NCI-H82 (cell line): ENCODE measurements around the gene C1QTNF12.

ENCODE experiments used
- DNase-seq: peaks from one replicate; lab custom pipeline; 2025; lab: John Stamatoyannopoulos, UW

C1QTNF12 gene

GRCh38 chr1:1213345-1214265 is 32.9 kb downstream of the C1QTNF12 start, which contains the start of gene TNFRSF4:
Gene TNFRSF4, minus strand, starts transcription at chr1:1214153. Its CDS starts 26 bp downstream, at chr1:1214127.
- no peak for DNase-seq

- DNase-seq, result no peak
Observed at GRCh38 chr1:1212780-1213344, 33.7 kb downstream of the C1QTNF12 start.

- DNase-seq, result no peak
Observed at GRCh38 chr1:1211541-1212441, 34.7 kb downstream of the C1QTNF12 start.

DNA sequence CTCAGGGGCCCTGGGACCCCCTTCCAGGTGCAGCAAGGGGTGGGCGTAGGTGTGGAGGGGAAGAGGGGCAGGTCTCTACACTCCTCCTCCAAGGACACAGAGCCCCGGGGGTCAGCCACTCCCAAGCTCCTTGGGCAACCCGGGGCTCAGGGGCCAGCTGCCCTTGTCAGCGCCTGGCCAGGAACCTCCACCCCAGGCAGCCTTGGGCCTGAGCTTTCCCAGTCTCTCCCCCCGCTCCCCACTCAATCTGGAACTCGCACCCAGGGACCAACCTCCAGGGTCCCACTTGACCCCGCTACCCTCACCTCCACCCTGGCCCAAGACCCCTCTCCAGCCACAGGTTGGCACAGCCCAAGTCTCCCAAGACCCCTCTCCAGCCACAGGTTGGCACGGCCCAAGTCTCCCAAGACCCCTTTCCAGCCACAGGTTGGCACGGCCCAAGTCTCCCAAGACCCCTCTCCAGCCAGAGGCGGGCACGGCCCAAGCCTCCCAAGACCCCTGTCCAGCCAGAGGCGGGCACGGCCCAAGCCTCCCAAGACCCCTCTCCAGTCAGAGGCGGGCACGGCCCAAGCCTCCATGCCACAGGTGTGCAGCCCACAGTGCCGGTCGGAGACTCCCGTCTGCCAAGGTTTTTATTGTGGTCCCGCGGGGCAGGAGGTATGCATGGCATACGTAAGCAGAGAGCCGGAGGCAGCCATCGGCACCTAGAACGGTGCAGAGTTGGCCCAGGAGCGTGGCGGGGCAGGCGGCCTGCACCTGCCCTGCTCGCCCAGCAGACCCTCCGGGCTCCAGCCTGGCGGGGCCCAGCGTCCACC is 35.6 kb downstream of the C1QTNF12 start:
- no peak for DNase-seq

DNA sequence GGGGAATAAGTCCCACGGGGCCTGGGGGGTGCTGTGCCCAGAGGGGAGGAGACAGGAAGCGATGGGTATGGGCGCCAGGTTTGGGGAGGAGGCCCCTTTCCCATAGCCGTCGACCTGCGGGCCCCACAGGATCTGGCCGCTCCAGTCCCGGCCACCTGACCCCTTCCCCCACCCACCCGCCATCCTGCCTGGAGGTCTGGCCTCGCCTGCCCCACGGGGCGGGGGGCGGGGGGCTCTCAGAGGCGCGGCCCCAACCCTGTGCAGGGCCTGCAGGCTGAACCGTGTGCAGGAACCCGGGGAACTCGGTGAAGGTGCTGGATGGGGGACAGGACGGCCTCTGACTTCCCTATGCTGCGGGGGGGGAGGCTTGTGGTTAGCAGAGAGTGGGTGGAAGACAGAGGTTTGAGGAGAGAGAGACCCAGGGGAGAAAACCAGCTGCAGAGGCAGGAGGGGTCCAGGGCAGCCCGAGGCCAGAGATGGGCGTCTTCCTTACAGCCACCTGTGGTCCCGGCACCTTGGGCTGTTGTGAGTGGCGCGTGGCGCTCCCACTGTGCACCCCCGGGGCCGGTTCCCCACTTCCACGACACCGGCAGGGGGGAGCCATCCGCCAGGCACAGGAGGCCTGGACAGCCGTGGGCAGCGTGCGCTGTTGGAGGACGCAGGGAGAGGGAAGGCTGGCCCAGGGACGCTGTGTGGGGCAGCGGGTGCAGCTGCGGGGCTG is 37.6 kb downstream of the C1QTNF12 start:
- no peak for DNase-seq

DNA sequence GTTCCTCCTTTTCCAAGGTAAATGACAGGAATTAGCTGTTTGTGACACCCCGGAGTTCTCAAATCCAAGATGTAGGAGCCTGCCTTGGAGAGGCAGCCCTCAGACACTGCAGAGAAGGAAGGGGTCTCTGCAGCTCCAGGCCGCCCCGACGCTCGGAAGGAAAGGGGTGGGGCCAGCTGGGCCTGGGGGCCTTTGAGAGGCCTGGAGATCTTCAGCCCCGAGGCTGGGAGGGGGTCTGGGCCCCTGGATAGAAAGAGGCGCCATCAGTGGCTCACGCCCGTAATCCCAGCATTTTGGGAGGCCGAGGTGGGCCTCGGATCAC is 39.0 kb downstream of the C1QTNF12 start:
- DNase-seq, result no peak

GRCh38 chr1:1206966-1207531 is 39.5 kb downstream of the C1QTNF12 start:
- DNase-seq, result no peak

DNA sequence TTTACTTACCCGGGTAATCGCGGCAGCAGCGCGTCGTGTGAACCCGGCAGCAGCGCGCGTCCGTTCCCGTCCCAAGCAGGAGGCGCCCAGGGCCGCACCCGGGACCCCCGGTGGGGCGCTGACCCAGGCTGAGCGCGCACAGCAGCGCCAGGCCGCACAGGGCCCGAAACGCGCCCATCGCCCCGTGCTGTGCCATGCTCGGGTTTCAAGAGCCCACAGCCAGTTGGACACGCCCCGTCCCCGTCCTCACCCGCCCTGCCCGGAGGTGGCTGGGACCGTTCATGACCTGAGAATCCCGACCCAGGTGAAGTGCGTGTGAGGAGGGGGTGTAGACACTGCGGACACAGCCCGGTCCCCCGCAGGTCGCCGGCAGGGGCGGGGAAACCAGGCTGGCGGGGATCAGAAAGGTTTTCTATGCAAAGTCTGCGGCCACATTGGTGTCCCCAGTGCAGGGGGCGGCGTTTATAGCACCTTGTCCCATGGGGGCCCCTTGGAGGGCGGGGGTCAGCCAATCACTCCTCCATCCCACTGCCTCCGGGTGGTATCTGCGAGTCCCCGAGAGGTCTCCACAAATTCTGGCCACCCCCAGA is 40.1 kb downstream of the C1QTNF12 start, which contains the start of gene TNFRSF18:
Gene TNFRSF18 (minus strand): TSS at position 217 of the 590 bp plus-strand sequence. CDS start 21 bp downstream, at position 196.
- DNase-seq, result no peak

DNA sequence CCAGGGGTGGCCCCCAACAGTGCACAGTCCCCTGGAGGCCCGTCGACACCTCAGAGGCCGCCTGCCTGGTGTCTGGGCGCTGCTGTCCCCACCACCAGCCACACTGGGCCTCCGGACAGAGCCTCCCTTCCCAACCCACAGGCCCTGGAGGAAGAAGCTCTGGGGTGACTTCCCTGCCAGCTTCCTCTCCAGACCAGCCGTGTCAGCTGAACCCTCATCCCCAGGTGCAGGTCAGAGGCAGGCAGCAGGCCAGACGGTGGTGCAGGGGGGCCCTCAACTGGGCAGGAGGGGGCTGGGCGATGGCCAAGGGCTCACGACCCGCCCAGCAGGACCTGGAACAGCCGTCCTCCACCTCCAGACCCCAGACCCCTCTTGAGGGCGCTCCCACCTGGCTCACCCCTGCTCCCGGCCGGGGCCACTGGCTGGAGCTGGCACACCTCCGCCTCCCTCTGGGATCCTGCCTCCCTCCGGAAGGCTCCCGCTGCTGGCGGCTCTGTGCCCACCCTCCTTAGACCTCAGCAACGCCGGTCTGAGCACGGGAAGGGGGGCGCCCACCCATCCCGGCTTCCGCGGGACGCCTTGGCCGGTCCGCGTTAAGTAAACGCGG is 40.6 kb downstream of the C1QTNF12 start:
- no peak for DNase-seq

GRCh38 chr1:1204998-1205768 is 41.3 kb downstream of the C1QTNF12 start:
- no peak for DNase-seq

- DNase-seq, result no peak
Observed at GRCh38 chr1:1204425-1204920, 42.0 kb downstream of the C1QTNF12 start.

GRCh38 chr1:1203561-1204424 is 42.7 kb downstream of the C1QTNF12 start:
- peak; percentile 38 for DNase-seq

- no peak for DNase-seq
Observed at GRCh38 chr1:1202831-1203560, 43.5 kb downstream of the C1QTNF12 start.

DNA sequence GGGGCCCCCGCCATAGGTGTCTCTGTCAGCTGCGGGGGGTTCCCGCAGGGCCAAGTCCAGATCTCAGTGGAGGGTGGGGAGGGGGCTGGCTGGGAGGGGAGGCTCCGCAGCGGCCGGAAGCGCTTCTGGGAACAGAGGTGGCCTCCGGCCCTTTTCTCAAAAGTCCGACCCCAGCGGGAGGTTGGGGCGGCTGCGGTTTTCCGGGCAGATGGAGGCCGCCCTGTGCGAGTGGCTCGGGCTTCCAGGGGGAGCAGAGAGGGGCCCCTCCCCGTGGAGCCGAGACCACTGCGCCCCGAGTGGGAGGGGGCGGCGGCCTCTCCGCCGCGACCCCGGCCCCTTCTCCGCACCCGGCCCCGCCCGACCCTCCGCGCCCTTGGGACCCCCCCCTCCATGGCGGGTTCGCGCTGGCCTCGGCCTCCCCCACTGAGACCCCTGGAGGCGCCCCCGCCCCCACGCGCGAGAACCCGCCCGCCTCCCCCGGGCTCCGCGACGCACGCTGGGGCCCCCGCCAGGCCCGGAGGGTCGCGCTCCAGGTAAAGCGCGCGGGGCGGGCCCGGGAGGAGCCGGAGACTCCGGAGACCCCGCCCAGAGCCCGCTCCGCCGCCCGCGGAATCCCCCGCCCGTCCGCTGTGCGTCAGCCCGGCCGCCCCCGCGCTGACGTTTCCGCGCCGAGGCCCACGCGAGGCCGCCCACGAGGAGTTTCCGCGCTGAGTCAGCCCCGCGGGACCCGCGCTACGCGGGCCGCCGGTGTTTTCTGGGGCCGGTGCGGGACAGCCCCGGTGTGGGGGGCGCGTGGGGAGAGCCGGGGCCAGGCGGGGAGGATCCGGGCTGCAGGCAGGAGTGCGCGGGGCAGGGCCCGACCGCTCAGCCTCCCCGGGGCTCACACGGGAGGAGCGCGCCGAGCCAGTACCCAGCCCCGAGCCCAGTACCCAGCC is 45.4 kb downstream of the C1QTNF12 start:
- no peak for DNase-seq

GRCh38 chr1:1199961-1200875 is 46.3 kb downstream of the C1QTNF12 start:
- no peak for DNase-seq
